DMS153 treated with DMSO at 0.1 percent for 48 hours (cell line): ENCODE measurements around the gene DDX23.

Source experiments
- DNase-seq: peaks from one replicate; lab custom pipeline; 2025; ENCODE audit not compliant: unreplicated experiment; lab: John Stamatoyannopoulos, UW

The DDX23 gene

DNA sequence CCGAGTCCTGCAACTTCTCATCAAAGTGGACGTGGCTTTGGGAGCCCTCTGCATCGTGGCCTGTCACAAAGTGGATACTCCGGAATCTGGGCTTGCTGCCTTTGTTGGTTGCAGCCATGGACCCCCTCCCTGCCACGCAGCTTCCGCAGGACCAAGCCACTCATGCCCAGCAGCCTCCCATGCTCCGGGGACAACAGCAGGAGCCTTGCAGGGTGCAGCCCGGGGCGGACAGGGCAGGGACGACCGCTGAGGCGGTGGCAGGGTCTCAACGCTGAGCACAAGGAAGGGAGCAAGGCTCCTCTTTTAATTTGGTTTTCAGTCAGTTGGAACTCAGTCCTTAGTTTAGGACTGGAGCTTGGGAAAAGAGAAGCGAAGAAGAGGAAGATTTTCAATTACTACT, 51.0 kb downstream of the DDX23 start:
- no peak for DNase-seq

DNA sequence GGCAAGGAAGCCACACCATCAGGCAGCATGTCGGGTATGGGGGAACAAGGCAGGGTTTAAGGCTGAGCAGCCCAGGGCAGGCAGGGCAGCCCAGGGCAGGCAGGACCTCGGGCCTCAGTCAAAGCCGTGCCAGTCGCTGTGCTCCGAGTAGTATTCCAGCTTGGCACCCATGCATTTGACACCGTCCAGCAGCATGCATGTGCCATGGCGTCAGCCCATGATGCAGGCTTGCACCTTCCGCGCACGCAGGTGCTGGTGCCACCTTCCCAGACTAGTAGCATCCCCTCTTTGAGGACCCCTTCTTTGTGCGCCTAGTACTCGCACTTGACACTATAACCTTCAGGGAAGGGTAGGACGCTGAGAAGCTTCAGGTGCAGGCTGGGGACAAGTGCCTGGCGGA, 51.5 kb downstream of the DDX23 start:
- no peak for DNase-seq

DNA sequence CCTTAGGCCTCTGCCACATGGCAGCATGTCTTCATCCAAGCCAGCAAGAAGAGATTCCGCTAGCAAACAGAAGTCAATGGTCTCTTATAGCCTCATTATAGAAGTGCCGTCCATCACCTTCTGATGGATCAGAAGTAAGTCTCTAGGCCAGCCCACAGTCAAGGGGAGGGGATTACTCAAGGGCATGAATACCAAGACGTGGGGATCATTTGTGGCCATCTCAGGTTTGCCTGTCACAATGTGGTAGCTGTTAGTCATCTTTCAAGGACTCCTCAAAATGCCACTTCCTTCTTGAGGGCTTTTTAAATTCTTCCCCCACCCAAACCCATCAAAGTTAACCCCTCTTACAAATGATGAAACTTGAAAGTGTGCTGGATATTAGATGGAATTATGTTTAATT, 55.0 kb downstream of the DDX23 start:
- DNase-seq = no peak

DNA sequence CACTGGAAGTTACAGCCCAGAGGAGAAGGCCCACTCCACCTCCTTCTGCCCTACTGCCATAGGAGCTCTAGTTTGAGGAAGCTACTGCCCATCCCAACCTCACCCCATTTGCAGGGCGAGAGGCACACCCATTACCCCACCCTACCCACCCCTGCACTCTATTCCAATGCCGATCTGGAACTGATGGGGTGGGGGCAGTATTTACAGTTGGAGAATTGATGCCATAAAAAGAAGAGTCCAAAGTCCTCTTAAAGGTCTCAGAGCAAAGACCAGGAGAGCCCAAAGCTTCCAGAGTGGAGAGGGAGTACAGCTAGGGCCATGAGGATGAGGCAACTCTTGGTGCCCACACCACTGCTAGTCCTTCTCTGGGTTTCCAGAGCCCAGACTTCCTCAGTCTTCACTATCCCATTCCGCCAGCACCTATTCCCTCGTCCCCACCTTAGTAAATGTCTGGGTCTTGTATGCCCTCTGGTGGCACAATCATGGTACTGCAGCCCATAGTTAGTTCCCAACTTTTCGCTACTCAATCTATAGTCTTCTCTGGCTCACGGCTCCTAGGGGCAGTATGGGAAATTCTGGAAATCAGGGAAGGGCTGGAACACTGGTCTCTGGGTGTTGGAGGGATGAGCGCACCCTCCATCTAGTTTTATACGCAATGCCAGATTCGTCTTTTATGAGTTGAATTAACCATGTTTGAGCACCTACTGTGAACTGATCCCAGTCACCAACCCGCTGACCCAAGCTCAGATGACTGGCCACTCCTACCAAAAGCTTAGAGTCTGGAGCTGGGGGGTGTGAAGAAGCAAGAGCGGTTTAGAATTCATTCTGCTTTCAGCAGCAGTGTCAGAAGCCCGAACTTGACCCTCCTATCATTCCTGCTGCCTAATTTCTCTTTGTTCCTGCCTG, 56.2 kb downstream of the DDX23 start:
- peak; percentile 63 for DNase-seq

DNA sequence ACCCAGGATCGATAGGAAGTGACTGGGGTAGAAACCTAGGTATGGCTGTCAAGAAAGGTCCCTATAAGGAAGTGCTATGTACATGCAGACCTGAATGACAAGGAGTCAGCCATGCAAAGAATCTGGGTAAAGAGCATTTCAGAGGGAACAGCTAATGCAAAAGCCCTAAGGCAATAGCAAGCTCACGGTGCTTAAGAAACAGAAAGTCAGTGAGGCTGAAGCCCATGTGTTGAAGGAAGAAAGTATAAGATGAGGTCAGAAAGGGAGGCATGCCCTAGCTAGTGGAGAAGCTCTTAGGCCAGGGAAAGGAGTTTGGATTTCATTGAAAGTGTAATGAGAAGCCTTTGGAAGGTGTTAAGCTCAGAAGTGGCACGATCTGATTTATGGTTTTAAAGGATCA, 57.1 kb downstream of the DDX23 start:
- no peak for DNase-seq

DNA sequence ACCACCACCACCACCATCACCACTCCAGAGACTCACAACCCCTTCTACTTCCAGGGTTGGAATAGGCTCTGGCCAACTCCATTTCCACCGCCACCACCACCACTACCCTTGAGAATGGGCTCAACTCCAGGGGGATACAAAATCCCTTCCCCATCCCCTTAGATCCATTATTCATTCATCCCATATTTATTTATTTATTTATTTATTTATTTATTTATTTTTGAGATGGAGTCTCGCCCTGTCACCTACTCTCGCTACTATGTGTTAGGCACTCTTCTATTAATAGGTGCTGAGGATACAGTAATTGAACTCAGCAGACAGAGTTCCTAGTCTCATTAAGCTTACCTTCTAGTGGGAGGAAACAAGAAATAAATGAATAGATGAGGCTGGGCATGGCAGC, 58.3 kb downstream of the DDX23 start:
- DNase-seq = no peak

DNA sequence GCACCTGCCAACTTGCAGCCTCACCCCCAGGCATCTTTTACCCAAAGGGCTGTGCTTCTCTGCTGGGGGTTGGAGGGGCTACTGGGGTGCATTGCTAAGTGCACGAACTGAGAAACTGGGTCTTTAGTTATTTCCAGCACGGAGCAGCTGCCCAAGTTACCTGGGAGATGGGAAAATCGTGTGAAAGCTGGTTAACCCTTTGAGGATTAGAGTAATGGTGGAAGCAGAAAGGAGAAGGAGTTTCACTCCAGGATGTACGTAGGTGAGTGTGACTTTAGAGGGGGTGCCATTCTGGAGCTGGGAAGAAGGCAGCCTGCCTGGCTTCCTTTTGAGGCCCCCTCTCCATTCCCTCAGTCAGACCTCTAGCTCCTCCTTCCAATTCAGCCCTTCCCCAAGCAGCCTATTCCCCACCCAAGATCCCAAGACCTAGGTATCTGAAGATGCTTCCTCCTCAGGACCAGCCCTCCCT, 62.1 kb downstream of the DDX23 start:
- DNase-seq = no peak

DNA sequence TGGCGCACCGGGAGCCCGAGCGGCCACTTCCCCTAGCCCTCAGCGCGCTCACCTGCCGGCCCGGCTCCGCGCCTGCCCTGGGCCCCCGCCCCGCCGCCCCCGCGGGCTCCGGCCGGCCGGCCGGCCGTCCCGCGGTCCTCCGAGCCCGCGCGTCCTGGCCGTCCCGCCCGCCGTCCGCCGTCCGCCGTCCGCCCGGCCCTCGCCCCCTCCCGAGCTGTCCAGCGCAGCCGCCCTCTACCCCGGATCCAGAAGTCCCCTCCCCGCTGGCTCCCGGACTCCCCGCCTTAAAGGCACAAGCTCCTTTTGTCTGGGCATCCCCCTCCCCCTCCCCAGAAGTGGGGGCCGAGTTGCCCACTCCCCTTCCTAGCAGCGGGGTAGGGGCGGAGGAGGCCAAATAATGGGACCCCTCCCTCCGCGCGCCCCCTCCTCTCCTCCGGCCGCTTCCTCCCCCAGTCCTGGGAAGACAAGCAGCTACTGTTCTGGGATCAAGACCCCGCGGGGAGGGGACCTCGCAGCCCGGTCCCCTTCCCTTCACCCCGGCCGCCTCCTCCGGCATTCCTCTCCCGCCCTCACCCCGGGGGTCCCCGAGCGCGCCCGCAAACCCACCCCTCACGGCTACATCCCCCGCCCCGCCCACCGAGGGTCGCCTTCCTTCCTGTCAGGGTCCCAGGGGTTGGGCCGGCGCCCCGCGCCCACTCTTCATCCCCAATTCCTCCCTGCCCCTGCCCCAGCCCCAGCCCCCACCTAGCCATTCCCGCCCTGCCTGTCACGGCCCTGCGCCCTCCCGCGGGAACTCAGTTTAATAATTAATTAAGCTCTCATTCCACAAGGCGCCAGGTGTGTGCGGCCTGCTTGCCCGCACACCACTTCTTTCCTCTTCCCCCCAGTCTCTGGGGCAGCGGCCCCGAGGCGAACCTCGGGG, 62.8 kb downstream of the DDX23 start, which contains the start of gene ADCY6:
Gene ADCY6, minus strand, starts transcription at position 236 of the 922 bp plus-strand sequence. CDS start 5,655 bp downstream, outside the sequence.
- DNase-seq = no peak

DNA sequence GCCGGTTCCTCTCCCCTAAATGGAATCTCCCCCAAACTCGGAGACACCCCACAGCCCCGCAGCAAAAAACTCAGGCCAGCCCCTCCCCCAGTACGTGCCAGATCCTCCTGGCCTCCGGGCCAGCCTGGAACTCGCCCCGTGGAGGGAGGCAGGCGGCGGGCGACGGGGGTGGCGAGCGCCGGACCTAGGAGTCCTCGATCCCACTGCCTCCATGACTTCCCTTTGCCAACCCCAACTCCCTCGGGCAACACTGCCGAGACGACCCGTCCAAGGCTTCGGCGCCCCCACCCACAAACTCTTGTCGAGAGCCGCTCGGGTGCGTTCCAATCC, 63.5 kb downstream of the DDX23 start:
- DNase-seq = no peak

DNA sequence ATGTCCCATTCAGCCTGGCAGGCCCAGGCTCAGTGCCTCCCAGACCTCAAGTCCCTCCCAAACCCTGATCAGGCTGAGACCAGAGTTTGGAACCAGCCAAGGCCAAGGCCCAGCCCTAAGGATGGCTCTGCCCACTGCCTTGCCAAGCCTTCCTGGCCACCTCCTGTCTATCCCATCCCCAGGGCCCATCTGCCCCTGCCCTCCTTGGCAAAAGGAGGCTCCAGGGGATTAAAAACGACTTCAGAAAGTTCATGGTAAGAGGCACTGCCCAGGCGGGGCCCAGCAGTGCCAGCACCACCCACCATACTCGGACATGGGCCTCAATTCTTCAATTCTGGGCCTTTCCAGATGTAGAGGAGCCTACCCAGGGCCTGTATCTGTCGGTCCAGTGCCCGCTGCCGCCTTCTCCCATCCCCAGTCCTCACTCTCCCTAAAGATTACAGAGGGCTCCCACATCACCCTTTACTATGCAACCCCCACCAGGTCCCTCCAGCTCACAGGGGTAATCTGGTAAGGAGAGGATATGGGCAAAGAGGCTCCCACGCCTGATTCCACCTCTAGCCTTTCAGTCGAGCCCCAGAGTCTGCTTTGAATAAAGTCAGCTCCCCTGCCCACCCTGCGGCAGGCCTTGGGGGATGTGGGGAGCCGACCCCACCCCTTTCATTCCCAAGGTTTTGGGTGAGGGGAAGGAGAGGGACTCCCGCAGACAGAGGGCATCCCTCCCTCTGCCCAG, 64.0 kb downstream of the DDX23 start:
- no peak for DNase-seq

DNA sequence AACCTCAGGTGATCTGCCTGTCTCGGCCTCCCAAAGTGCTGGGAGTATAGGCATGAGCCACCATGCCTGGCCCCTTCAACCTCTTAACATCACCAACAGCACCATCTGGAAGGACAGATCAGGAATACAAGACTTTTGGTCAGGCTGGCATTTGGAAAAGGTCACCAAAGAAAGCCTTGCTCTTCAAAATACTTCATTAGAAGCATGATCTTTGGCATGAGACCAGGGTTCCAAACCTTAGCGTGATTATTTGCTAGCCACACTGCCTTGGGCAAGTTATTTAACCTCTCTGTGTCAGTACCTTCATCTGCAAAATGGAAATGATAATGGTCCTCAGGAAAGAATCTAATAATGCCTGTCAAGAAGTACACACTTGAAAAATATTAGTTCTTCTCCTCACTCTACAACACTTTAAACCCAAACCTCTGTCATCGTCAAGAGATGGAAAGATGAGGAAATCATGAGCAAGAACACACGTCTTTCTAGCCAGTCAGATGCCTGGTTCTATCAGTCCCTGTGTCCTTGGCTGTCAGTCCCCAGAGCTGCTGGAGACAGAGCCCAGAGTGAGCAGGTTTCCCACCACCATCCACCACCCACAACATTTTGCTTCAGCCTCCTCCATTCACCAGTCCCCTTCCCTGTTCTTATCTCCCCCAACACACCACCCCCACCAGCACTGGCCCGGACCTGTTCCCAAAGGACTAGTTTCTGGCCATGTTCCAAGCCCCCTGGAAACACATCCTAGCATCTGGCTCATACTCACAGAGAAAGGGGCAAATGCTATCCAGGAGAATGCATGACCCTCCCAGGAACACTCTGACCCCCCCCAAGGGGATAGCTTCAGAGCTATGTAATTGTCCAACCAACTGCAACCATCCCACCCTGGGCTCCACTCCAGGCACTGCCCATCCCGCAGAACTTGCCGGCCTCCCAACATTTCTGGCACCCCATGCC, 65.1 kb downstream of the DDX23 start:
- DNase-seq = no peak

DNA sequence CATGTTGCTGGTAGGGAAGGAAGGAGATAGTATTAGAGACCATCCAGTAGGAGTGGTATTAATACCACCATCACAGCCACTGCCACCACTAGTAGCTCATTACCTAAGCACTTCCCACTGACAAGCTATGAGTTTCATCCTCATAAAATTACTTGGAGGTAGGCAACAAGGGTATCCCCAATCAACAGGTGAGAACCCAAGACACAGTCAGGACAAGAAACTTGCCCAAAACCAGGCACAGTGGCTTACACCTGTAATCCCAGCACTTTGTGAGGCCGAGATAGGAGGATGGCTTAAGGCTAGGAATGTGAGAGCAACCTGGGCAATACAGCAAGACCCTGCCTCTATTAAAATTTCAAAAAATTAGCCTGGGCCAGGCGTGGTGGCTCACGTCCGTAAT, 68.5 kb downstream of the DDX23 start:
- DNase-seq = no peak

DNA sequence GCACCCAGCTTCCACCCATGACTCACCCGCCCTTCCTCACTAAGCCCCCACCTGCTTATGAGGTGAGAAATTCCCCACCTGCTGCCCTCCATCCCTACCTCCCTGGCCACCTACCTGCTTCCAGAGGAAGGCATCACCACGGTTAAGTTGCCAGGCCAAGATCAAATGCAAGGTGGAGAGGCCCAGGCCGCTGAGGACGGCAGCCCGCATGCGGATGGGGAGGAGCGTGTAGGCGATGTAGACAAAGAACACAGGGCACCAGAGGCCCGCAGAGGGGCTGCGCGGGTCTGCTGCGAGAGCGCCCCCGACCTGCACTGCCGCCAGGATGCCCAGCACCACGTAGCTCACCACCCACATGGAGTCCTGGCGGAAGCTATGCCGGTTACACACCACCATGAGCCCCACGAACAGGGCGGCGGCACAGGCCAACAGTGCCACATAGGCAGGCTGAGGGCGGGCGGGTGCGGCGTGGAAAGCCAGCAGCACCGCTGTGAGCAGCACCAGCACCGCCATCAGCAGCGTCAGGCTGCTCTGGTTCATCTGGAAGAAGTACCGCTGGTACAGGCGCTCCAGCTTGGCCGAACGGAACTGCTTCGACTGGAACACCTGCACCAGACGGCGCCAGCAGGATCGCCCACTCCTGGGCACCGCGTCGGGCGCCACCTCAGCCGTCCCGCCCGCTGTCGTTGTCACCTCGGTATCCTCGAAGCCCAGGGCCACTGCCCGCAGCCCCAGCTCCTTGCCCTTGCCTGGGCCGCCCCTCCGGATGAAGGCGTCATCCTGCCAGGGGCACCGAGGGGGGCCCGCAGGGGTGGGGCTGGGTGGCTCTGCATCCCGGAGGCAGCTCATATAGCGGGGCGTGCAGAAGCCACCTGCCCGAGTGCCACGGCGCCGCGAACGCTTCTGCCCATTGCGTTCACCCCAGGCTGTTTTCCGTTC, 69.2 kb downstream of the DDX23 start:
- DNase-seq = no peak

DNA sequence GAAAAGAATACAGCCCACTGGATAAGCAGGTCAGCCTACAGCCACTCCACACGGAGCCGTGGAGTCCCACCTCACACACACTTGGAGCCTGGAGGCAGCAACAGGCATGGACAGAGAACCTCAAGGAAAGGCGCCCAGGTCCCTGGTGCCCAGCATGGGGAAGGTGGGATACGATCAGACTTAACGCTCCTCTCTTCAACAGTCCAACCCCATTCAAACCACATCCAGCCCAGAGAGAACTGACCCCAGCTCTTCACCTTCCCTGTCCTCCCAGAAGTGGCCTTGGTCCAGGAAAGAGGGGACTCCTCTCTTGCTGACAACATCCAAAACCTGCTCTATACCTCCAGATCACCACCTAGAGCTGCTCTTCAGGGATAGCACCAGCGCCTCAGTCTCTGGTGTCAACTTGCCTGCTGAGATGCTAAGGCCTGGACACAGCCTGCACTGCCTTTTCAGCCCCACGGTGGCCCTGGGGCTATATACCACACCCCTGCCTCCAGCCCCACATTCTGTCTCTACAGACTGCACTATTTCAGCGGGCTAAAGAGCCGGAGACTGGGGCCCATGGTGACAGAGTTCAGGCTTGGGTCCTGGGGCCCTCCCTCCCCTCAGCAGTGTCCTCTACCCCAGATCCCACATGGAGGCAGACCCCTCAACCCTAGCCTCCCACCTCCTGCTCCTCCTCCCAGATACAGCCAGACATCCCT, 70.1 kb downstream of the DDX23 start:
- no peak for DNase-seq

DNA sequence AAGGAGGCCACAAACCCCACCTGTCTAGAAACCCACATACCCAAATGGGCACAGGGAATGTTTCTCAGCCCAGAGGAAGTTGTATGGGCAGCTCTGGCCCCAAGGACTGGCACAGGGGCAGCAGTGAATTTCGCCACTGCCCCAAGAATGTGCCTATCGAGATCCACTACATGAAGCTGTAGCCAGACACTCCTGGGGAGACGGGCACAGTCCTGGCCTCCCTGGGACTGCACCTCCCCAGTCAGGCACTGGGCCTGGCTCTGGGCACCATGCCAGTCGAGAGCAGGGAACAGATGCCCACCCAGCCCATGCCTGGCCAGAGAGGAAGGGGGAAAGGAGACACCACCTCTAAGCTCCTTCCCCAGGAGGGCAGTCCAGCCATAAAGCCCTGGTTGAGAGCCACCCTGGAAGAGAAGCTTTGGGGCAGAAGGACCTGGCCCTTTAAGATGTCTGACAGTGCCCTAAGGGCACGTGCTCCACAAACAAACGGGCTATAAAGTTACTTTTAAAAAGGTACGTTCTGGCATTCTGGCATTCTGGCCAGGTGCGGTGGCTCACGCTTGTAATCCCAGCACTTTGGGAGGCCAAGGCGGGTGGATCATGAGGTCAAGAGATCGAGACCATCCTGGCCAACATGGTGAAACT, 71.5 kb downstream of the DDX23 start:
- DNase-seq = no peak

DNA sequence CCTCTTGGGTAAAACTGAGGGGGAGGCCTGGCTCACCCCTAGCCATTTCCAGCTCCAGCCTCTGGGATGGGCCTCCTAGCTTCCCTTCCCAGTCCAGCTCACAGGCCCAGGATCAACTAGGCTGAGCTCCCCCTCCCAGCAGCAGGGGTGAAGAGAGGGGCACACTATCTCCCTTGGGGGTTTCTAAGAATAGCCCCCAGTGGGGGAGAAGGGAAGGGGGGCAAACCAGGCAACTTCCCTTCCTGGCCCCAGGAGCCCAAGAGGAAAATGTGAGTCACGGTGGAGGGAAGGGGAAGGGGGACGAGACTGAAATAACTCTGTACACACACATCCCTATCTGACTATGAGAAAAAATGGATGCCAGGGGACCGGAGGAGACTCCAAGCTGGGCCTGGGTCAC, 72.1 kb downstream of the DDX23 start:
- DNase-seq = no peak
